CD4-positive, CD25-positive, alpha-beta regulatory T cell (primary cell): ENCODE measurements around the gene R3HDM4. TPM values are rescaled to one million over a fixed set of nuclear protein-coding genes. Genes with fewer than 3 reads are reported as not detected.

Experiments
- polyA plus RNA-seq, 4 donors: library from polyadenylated mRNA; unstranded; fragments of 300-500 nt; fragmentation: Illumina TruSeq; gene quantifications; one replicate each; pipeline ENCODE4 v1.2.3, GENCODE V29; 2021
- total RNA-seq: library from RNA; stranded (reverse); gene quantifications from one replicate; pipeline ENCODE4 v1.2.3, GENCODE V29; 2022

R3HDM4 gene
- total and polyA plus RNA-seq, 5 donors from 2014 or later: 249 to 283 (median 266) TPM

Other genes with a start within 250 kb of the R3HDM4 start
- 0.64 TPM for gene FSTL3, start 236.8 kb downstream of the R3HDM4 start, total RNA-seq
- gene FSTL3, start 236.8 kb downstream of the R3HDM4 start, polyA plus RNA-seq: 1 to 10 TPM in 1 of 4 donors, under 1 TPM in 3; 0.55 to 2.1 (median 0.71) TPM
- gene PRSS57, start 217.8 kb downstream of the R3HDM4 start, total RNA-seq: 3.3 TPM
- not detected for gene PRSS57, start 217.8 kb downstream of the R3HDM4 start, polyA plus RNA-seq
- gene PALM, start 204.3 kb downstream of the R3HDM4 start, total RNA-seq: not detected
- not detected for gene PALM, start 204.3 kb downstream of the R3HDM4 start, polyA plus RNA-seq
- not detected for gene MISP, start 162.1 kb downstream of the R3HDM4 start, total RNA-seq
- gene MISP, start 162.1 kb downstream of the R3HDM4 start, polyA plus RNA-seq: not detected
- 308 TPM for gene PTBP1, start 115.8 kb downstream of the R3HDM4 start, total RNA-seq
- gene PTBP1, start 115.8 kb downstream of the R3HDM4 start, polyA plus RNA-seq: 100 to 1,000 TPM; 108 to 132 (median 126) TPM
- not detected for gene PLPPR3, start 91.3 kb downstream of the R3HDM4 start, total RNA-seq
- not detected for gene PLPPR3, start 91.3 kb downstream of the R3HDM4 start, polyA plus RNA-seq
- 0.59 TPM for gene AZU1, start 85.4 kb downstream of the R3HDM4 start, total RNA-seq
- not detected for gene AZU1, start 85.4 kb downstream of the R3HDM4 start, polyA plus RNA-seq
- not detected for gene PRTN3, start 72.2 kb downstream of the R3HDM4 start, total RNA-seq
- gene PRTN3, start 72.2 kb downstream of the R3HDM4 start, polyA plus RNA-seq: not detected
- not detected for gene ELANE, start 60.9 kb downstream of the R3HDM4 start, total RNA-seq
- not detected for gene ELANE, start 60.9 kb downstream of the R3HDM4 start, polyA plus RNA-seq
- gene CFD, start 53.6 kb downstream of the R3HDM4 start, total RNA-seq: 1.9 TPM
- gene CFD, start 53.6 kb downstream of the R3HDM4 start, polyA plus RNA-seq: 1 to 10 TPM; 2.0 to 6.4 (median 2.5) TPM
- 71.5 TPM for gene MED16, start 20.0 kb downstream of the R3HDM4 start, total RNA-seq
- gene MED16, start 20.0 kb downstream of the R3HDM4 start, polyA plus RNA-seq: 10 to 100 TPM; 61.9 to 91.7 (median 81.4) TPM
- gene RNU6-9, start 19.7 kb downstream of the R3HDM4 start, total RNA-seq: not detected
- not detected for gene RNU6-9, start 19.7 kb downstream of the R3HDM4 start, polyA plus RNA-seq
- 0.86 TPM for gene KISS1R, start 4.1 kb upstream of the R3HDM4 start, total RNA-seq
- gene KISS1R, start 4.1 kb upstream of the R3HDM4 start, polyA plus RNA-seq: 1 to 10 TPM in 1 of 4 donors, under 1 TPM in 2, not detected in 1; 0.21 to 1.2 (median 0.48) TPM
- 14.4 TPM for gene ARID3A, start 12.8 kb upstream of the R3HDM4 start, total RNA-seq
- gene ARID3A, start 12.8 kb upstream of the R3HDM4 start, polyA plus RNA-seq: 1 to 10 TPM in 2 of 4 donors, under 1 TPM in 2; 0.63 to 1.4 (median 0.99) TPM
- 23.8 TPM for gene WDR18, start 71.1 kb upstream of the R3HDM4 start, total RNA-seq
- 10 to 100 TPM; 55.4 to 71.1 (median 64.9) TPM for gene WDR18, start 71.1 kb upstream of the R3HDM4 start, polyA plus RNA-seq
- gene GRIN3B, start 87.2 kb upstream of the R3HDM4 start, total RNA-seq: not detected
- not detected for gene GRIN3B, start 87.2 kb upstream of the R3HDM4 start, polyA plus RNA-seq
- 339 TPM for gene TMEM259, start 107.9 kb upstream of the R3HDM4 start, total RNA-seq
- gene TMEM259, start 107.9 kb upstream of the R3HDM4 start, polyA plus RNA-seq: 10 to 100 TPM; 51.6 to 67.1 (median 54.2) TPM
- gene RNU6-2, start 108.3 kb upstream of the R3HDM4 start, total RNA-seq: not detected
- gene RNU6-2, start 108.3 kb upstream of the R3HDM4 start, polyA plus RNA-seq: not detected
- gene CNN2, start 113.4 kb upstream of the R3HDM4 start, total RNA-seq: 397 TPM
- 100 to 1,000 TPM; 378 to 426 (median 401) TPM for gene CNN2, start 113.4 kb upstream of the R3HDM4 start, polyA plus RNA-seq
- 161 TPM for gene ABCA7, start 126.9 kb upstream of the R3HDM4 start, total RNA-seq
- gene ABCA7, start 126.9 kb upstream of the R3HDM4 start, polyA plus RNA-seq: 10 to 100 TPM in 1 of 4 donors, 1 to 10 TPM in 3; 3.4 to 13.3 (median 6.9) TPM
- 756 TPM for gene ARHGAP45, start 153.9 kb upstream of the R3HDM4 start, total RNA-seq
- gene ARHGAP45, start 153.9 kb upstream of the R3HDM4 start, polyA plus RNA-seq: 100 to 1,000 TPM; 258 to 297 (median 277) TPM
- gene POLR2E, start 182.2 kb upstream of the R3HDM4 start, total RNA-seq: 72.4 TPM
- 100 to 1,000 TPM; 120 to 145 (median 133) TPM for gene POLR2E, start 182.2 kb upstream of the R3HDM4 start, polyA plus RNA-seq
- 112 TPM for gene GPX4, start 190.8 kb upstream of the R3HDM4 start, total RNA-seq
- 100 to 1,000 TPM; 318 to 406 (median 354) TPM for gene GPX4, start 190.8 kb upstream of the R3HDM4 start, polyA plus RNA-seq